ENCODE measurements around the gene ACSBG1.

- TF ChIP-seq CTCF (IDR thresholded peaks at IDR 0.05), result no peak
- no peak for TF ChIP-seq POLR2A (IDR thresholded peaks at IDR 0.05)
- no peak for TF ChIP-seq POLR2AphosphoS5 (IDR thresholded peaks at IDR 0.05)
- TF ChIP-seq EP300 (IDR thresholded peaks at IDR 0.05), result no peak
Measured at GRCh38 chr15:78203346-78204225, 30.8 kb downstream of the ACSBG1 start.

Measured in gastroesophageal sphincter (tissue), 3 donors.